Jurkat, Clone E6-1 (cell line): ENCODE results near the gene G6PC3.
A peak's percentile ranks its signal among the peaks of the same experiment; 100 is the strongest.
"Not testable (repeated sequence)": the region's sequence is repeated elsewhere in the genome, so short reads cannot be mapped to it uniquely, and the experiment has no call there.

Experiments used
- DNase-seq: peaks from one replicate; pipeline ENCODE4 v3.0.0-alpha.2; 2011; ENCODE audit warnings: low read depth, low spot score
- H3K4me3 ChIP-seq: 2 replicates; pipeline ENCODE4 v1.5.1; 2011; ENCODE audit warnings: mild to moderate bottlenecking, low read length, control low read depth, moderate library complexity

The G6PC3 gene

DNA sequence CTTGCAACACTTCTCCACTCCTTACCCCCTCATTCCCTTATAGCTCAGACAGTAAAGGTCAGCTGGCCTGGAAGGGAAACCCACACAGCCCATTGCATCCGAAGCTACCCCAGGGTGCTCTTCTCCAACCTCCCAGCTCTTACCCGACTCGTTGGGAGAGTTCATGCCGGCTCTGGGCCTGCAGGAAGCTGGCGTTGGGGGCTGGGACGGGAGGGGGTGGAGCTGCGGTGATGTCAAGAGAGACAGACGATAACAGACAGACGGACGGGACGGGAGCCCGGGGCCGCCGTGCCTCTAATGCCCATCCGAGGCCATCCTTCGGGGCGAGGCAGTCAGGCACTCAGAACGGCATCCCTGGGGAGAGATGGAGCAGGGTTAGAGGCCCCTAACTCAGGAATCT is 46.8 kb downstream of the G6PC3 start:
- DNase-seq: no peak
- no peak overlapping the region for H3K4me3 ChIP-seq

DNA sequence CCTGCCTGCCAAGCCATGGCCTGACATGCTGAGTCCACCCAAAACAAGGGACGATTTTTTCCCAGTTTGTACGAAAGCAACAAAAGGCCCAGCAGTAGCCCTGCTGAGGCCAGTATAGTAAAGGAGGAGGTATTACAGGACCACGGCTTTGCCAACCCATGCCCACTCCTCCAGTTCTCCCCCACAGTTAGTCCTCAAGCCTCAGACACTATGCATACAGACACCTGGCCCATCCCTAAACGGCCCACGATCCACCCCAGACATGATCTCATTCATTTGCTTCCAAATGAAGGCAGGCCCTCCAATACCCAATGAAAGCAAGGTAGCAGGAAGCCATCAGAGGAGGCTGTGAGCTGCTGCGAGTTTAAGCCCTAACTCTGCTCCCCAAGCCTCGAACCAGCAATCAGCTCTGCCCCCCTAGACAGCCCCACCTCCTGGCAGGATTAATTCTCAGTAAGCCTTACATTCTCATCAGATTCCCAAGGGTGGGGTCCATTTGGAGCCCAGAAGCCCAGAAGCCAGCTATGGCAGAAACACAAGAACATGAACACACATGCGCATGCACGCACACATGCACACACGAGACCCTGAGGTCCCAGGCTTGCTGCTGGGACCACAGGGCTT is 48.0 kb downstream of the G6PC3 start:
- DNase-seq: no peak
- no peak overlapping the region for H3K4me3 ChIP-seq

DNA sequence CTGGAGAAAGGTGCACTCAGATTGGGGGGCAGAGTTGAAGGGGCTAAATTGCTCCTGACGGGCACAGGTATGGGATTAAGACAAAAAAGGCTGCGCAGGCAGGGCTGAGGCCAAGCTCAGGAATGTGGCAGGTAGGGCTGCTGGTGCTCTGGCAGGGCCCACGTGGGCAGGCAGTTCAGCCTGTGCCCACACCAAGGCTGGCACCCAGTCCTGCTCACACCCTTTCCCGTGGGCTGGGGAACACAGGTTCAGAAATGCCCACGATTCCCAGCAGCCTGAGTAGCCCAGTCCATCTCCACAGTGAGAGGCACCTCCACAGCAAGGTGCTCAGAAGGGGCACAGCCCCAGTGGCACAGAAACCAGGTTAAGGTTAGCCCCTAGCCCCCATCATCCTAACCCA is 48.5 kb downstream of the G6PC3 start:
- H3K4me3 ChIP-seq: no peak overlapping the region
- DNase-seq: no peak

DNA sequence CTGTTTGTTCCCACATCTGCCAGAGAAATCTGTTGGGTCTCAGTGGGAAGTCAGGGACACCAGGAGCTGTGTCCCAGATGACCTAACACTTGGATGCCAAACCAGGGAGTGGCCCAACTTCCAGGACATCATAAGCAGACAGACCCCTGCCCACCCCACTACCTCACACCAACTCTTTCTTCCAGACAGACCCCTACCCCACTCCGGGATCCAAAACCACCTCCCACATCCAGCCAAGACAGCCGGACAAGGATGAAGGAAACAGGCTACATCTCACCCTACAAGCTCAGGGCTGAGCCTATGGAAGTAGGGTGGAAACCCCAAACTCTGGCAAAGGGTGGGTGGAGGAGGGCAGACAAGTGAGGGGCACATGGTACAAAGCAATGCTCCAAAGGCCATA is 49.3 kb downstream of the G6PC3 start:
- H3K4me3 ChIP-seq: no peak overlapping the region
- no peak for DNase-seq

DNA sequence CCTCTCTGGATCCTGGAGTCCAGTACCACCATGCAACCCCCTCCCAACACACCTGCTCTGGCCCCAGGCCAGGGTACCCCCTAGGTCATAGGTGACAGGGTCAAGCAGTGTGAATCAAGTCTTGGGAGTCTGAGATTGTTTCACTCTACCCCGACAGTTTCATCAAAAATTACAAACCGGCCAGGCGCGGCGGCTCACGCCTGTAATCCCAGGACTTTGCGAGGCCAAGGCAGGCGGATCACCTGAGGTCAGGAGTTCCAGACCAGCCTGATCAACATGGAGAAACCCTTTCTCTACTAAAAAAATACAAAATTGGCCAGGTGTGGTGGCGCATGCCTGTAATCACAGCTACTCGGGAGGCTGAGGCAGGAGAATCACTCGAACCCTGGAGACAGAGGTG is 49.7 kb downstream of the G6PC3 start:
- not testable (repeated sequence) for DNase-seq, H3K4me3 ChIP-seq

DNA sequence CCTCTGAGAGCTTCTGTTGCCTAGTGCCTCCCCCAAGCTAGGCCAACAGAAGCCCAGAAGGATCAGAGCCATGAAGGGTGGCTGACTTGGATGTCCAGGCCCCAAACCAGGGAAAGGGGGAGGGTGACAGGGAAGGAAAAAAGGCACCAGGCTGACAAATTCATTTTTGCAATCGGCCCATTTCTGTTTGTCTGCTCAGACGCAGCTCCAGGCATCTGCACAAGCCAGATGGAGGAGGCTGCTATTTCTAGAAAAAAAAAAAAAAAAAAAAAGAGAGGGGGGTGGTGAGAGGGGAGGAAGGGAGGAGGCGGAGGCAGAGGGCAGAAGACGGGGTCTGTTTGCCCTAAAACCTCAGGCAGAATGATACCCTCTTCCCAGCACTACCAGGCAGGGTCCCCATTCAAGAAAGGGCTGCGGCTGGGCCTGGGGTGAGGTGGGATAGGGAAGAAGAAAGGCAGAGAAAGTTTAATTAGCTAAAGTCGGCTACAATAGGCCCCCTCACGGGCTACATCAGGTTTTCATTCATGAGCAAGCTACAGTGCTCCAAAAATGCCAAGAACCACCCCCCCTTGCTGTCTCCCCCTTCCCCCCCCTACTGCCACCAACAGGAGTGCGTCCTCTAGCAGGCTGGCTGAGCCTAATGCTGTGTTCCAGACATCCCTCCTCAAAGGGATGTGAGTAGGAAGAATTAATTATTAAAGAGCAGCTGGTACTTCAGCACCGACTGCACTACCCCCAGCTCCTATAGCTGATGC is 50.5 kb downstream of the G6PC3 start:
- no peak overlapping the region for H3K4me3 ChIP-seq

DNA sequence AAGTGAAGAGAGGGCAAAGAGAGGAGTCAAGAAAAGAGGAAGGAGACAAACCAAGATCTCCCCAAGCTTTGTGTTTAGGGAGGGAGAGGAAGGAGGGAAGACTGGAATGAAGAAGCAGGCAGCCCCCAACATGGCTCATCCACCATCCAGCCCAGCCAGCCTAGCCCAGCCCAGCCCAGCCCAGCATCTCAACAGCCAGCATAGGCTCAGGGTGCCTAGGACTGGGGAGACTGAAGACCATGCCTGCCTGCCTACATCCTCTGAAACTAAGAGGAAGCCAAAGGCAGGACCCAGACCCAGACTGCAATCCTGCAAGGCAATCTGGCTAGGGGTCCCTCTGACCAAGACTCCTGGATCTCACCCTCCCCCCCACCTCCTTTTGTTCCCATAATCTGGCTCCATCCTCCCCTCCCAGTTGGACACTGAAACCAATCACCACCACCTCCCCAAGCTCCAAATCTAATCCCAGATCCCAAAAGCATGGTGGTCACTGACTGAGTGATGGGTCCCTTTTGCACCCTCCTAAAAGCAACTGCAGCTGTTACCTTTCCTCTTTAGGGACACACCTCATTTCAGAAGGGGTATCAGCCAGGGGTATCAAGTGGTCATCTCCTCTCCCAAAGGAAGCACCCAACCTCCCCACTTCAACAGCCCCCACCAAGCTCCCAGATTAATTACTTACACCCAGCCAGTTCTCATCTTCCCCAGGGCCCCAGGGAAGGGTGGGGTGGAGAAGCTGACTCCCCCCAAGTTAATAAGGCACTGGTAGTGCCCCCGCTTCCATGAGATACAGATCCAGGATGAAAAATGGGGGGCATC is 51.7 kb downstream of the G6PC3 start:
- DNase-seq: no peak
- peak overlapping the region; percentile 65 for H3K4me3 ChIP-seq

More for the DNA sequence above, 50.5 kb downstream of the G6PC3 start:
- DNase-seq: no peak

DNA sequence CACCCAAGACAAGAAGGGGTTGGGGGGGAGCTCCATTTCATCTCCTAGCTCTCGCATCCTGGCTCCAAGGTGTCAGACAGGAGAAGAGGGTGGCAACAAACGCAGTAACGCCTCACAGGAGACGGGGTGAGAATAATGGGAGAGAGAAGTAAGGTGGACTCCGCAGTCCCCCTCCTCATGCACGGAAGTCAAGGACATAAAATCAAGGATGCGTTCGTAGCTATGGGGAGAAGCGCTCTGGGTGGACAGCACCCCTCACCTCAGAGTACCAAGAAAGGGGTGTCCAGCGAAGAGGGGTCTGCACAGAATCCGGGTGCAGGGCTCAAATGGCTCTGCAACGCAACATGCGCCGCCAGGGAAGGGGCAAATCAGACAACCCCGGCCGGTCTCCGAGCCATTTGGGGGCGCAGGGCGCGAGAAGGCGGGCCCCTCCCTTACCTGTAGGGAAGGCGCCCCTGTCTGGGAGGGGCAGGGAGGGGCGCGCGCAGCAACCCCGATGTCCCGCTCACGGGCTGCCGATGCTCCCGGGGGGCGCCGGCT is 52.4 kb downstream of the G6PC3 start:
- DNase-seq: no peak
- H3K4me3 ChIP-seq: peak overlapping the region; percentile 65

DNA sequence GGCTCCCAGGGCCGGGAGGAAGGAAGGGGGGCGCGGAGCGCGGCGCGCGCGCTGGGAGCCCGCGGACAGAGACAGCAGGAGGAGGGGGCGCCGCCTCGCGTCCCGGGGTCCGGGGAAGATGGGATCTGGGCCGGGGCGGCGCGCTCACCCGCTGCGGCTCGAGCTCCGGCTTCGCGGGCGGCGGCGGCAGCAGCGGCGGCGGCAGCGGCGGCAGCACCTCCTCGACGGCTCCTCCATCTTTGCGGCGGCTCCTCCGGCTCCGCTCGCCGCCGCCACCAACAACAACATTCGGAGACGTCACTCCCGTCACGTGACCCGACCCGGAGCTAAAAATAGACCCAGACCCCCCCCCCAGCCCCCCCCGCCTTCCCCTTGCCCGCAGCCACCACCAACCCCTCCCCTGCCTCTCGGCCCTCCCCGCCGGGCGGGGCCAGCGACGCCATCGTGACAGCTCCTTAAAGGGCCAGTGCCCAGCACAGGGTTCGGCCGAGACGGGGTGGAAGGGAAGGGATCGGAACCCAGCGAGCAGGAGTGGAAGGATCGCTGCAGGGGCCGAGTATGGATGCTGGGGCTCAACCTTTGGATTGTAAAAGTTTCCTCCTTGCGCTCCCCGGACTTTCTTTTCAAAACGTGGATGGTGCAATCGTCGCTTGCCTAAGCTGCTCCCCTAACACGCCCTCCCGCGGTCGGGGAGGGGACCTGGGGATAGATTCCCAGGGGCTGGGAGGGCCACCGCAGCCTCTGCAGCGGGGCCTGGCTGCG is 53.0 kb downstream of the G6PC3 start, which contains the start of gene HDAC5:
TSS of gene HDAC5 (minus strand) at position 286 of the 762 bp plus-strand sequence. CDS start 6,126 bp downstream, outside the sequence.
- peak within 1 kb of the TSS; percentile 73 for H3K4me3 ChIP-seq
- peak; percentile 89 for DNase-seq

DNA sequence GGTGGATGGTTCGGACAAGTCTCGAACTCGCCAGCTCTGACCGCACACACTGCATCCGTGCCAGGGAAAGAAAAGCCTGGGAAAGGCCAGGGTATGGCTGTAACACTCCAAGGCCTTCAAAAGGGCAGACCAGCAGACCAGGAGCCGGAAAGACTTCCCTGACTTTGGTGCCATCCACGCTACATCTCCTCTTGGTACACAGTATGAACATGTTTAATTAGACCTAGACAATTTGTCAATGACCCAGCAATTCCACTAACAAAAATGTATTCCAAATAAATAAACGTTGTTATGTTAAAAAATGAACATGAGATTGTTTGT is 53.5 kb downstream of the G6PC3 start:
- no peak for DNase-seq
- peak overlapping the region; percentile 73 for H3K4me3 ChIP-seq
